GM18505 (cell line): ENCODE measurements around the gene KIAA2012.

Experiments
- ATAC-seq: cut with Tn5 transposase; IDR thresholded peaks from one replicate; pipeline ENCODE4 v1.9.1; 2021; ENCODE audit not compliant: unreplicated experiment
- POLR2A ChIP-seq: IDR thresholded peaks from 4 replicates; pipeline ENCODE4 v1.6.1; 2011; ENCODE audit warnings: borderline replicate concordance; ENCODE audit not compliant: insufficient read depth, insufficient read length; ENCODE audit errors: extremely low read depth

KIAA2012 gene

GRCh38 chr2:202109139-202109736 lies 36.2 kb downstream of the KIAA2012 start:
- TF ChIP-seq POLR2A, result no peak
- no peak for ATAC-seq

- no peak for ATAC-seq
- no peak for TF ChIP-seq POLR2A
Measured at GRCh38 chr2:202109737-202110184, 36.7 kb downstream of the KIAA2012 start.

- no peak for ATAC-seq
- TF ChIP-seq POLR2A, result no peak
Measured at GRCh38 chr2:202110491-202110890, 37.4 kb downstream of the KIAA2012 start.

GRCh38 chr2:202112041-202112440 lies 39.0 kb downstream of the KIAA2012 start:
- no peak for TF ChIP-seq POLR2A

GRCh38 chr2:202113571-202114142 lies 40.6 kb downstream of the KIAA2012 start:
- TF ChIP-seq POLR2A, result no peak
- ATAC-seq, result no peak

More at GRCh38 chr2:202112041-202112440, 39.0 kb downstream of the KIAA2012 start:
- no peak for ATAC-seq

- no peak for TF ChIP-seq POLR2A
- ATAC-seq, result no peak
Measured at GRCh38 chr2:202114291-202114690, 41.2 kb downstream of the KIAA2012 start.

- TF ChIP-seq POLR2A, result no peak
- ATAC-seq, result no peak
Measured at GRCh38 chr2:202114795-202115194, 41.7 kb downstream of the KIAA2012 start.

- TF ChIP-seq POLR2A, result no peak
- ATAC-seq, result no peak
Measured at GRCh38 chr2:202115479-202115971, 42.5 kb downstream of the KIAA2012 start.

GRCh38 chr2:202116691-202117090 lies 43.6 kb downstream of the KIAA2012 start:
- no peak for TF ChIP-seq POLR2A

GRCh38 chr2:202118168-202118567 lies 45.1 kb downstream of the KIAA2012 start:
- ATAC-seq, result no peak
- TF ChIP-seq POLR2A, result no peak

More at GRCh38 chr2:202116691-202117090, 43.6 kb downstream of the KIAA2012 start:
- ATAC-seq, result no peak

- ATAC-seq, result no peak
- no peak for TF ChIP-seq POLR2A
Measured at GRCh38 chr2:202120828-202121227, 47.8 kb downstream of the KIAA2012 start.

GRCh38 chr2:202121532-202122162 lies 48.6 kb downstream of the KIAA2012 start:
- ATAC-seq, result no peak
- TF ChIP-seq POLR2A, result no peak

GRCh38 chr2:202122163-202122540 lies 49.1 kb downstream of the KIAA2012 start:
- TF ChIP-seq POLR2A, result no peak

More at GRCh38 chr2:202122163-202122540, 49.1 kb downstream of the KIAA2012 start:
- ATAC-seq, result no peak
